Activated CD4-positive, alpha-beta T cell treated with anti-CD3 and anti-CD28 coated beads, Interleukin-2, amount 50 U/mL, for 48 hours (primary cell): ENCODE data around the gene RAD51B.

Source experiments
- DNase-seq, 2 experiments: peaks; one replicate each; pipeline ENCODE4 v3.0.0-alpha.2; 2020

Gene RAD51B

GRCh38 chr14:68772761-68773381, 953.3 kb downstream of the RAD51B start:
- DNase-seq: no peak

GRCh38 chr14:68774771-68775613, 955.4 kb downstream of the RAD51B start:
- no peak for DNase-seq

- no peak for DNase-seq
Observed at GRCh38 chr14:68775614-68776126, 956.1 kb downstream of the RAD51B start.

- no peak for DNase-seq
Observed at GRCh38 chr14:68777644-68778043, 958.1 kb downstream of the RAD51B start.
